A549 (cell line): Measurements from ENCODE around the gene SPATA13.

Experiments
- CHD2 ChIP-seq: fragments of 150-350 bp; IDR thresholded peaks from 2 replicates; pipeline ENCODE4 v1.6.1; 2014; ENCODE audit warnings: low read length; ENCODE audit not compliant: partially characterized antibody
- CTCF ChIP-seq: fragments of >200 bp; sonication (Bioruptor Twin); formaldehyde crosslinking; IDR thresholded peaks from 3 replicates; pipeline ENCODE4 v1.5.1; 2016
- EP300 ChIP-seq, 2 experiments: fragments of >200 bp; sonication (Bioruptor Twin); formaldehyde crosslinking; IDR thresholded peaks; 2 replicates in 1 of 2; 3 replicates in 1 of 2; pipeline ENCODE4 v1.6.1; 2016 to 2017
- HOXA7 ChIP-seq: fragments of 250-450 bp; sonication (Bioruptor Pico); IDR thresholded peaks from 2 replicates; pipeline ENCODE4 v1.5.0; 2020; ENCODE audit warnings: mild to moderate bottlenecking, moderate library complexity
- POLR2A ChIP-seq: IDR thresholded peaks from 2 replicates; pipeline ENCODE4 v1.6.1; 2012; ENCODE audit warnings: mild to moderate bottlenecking, low read length
- RFX5 ChIP-seq: fragments of 450-650 bp; IDR thresholded peaks from 2 replicates; pipeline ENCODE4 v1.7.1; 2014; ENCODE audit warnings: antibody characterized with exemption, mild to moderate bottlenecking, moderate library complexity
- SMC3 ChIP-seq: fragments of >200 bp; sonication (Bioruptor Twin); formaldehyde crosslinking; IDR thresholded peaks from 3 replicates; pipeline ENCODE4 v1.6.1; 2018; ENCODE audit warnings: inconsistent platforms
- SREBF2 ChIP-seq: fragments of 450-650 bp; IDR thresholded peaks from 2 replicates; pipeline ENCODE4 v1.6.1; 2014; ENCODE audit warnings: mild to moderate bottlenecking, moderate library complexity

DNA sequence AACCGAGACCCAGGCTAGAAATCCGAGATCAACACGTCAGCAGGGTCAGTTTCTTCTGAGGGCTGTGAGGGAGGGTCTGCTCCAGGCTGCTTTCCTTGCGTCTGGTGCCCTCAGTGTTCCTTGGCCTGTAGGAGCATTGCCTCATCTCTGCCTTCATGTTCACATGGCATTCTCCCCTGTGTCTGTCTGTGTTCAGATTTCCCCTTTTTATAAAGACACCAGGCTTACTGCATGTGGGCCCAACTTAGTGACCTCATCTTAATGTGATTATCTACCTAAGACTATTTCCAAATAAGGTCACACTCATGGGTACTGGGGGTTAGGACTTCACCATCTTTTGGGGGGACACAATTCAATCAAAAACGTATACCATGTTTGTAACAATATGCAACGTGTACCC, 91.6 kb downstream of the SPATA13 start:
- no peak for TF ChIP-seq CTCF
- no peak for TF ChIP-seq SMC3
- TF ChIP-seq EP300 (IDR thresholded peaks at IDR 0.05) = no peak
- no peak for TF ChIP-seq SREBF2
- TF ChIP-seq HOXA7 (CRISPR knock-in tag) = no peak
- no peak for TF ChIP-seq POLR2A
- no peak for TF ChIP-seq RFX5
- no peak for TF ChIP-seq CHD2
